ENCODE data around the gene ACSL6.

The ACSL6 gene

GRCh38 chr5:131994533-131995226, 16.8 kb downstream of the ACSL6 start:
- TF ChIP-seq CTCF (IDR thresholded peaks at IDR 0.05): no peak

- TF ChIP-seq CTCF (IDR thresholded peaks at IDR 0.05): no peak
Observed at GRCh38 chr5:131994090-131994489, 17.4 kb downstream of the ACSL6 start.

GRCh38 chr5:131993676-131994075, 17.8 kb downstream of the ACSL6 start:
- no peak for TF ChIP-seq CTCF (IDR thresholded peaks at IDR 0.05)

- TF ChIP-seq CTCF (IDR thresholded peaks at IDR 0.05): no peak
Observed at GRCh38 chr5:131992370-131992769, 19.1 kb downstream of the ACSL6 start.

- no peak for TF ChIP-seq CTCF (IDR thresholded peaks at IDR 0.05)
Observed at GRCh38 chr5:131991593-131992324, 19.7 kb downstream of the ACSL6 start.

GRCh38 chr5:131990716-131991115, 20.7 kb downstream of the ACSL6 start:
- TF ChIP-seq CTCF (IDR thresholded peaks at IDR 0.05): no peak

- no peak for TF ChIP-seq CTCF (IDR thresholded peaks at IDR 0.05)
Observed at GRCh38 chr5:131988601-131989000, 22.9 kb downstream of the ACSL6 start.

All from LNCAP (cell line).